HG03095 (cell line): ENCODE measurements around the gene OR6C2.
A peak's percentile ranks its signal among the peaks of the same experiment; 100 is the strongest.
"Not testable (repeated sequence)": the region's sequence is repeated elsewhere in the genome, so short reads cannot be mapped to it uniquely, and the experiment has no call there.

Experiments
- ATAC-seq: cut with Tn5 transposase; IDR thresholded peaks from one replicate; pipeline ENCODE4 v1.9.1; 2021; ENCODE audit warnings: moderate library complexity; ENCODE audit not compliant: unreplicated experiment

Gene OR6C2

GRCh38 chr12:55443776-55444175 lies at the start of gene OR6C2:
OR6C2 (plus strand) TSS chr12:55444076; CDS start chr12:55452214, 8,138 bp downstream.
- no peak for ATAC-seq

GRCh38 chr12:55396326-55396725 lies 47.5 kb upstream of the OR6C2 start:
- ATAC-seq, result no peak

GRCh38 chr12:55400229-55400628 lies 43.6 kb upstream of the OR6C2 start, which contains the start of gene OR6C65:
OR6C65 (plus strand) TSS chr12:55400529; CDS start chr12:55400529, 0 bp downstream.
- ATAC-seq, result no peak

- no peak for ATAC-seq
Measured at GRCh38 chr12:55407866-55408265, 36.0 kb upstream of the OR6C2 start.

GRCh38 chr12:55409133-55409532 lies 34.7 kb upstream of the OR6C2 start:
- not testable (repeated sequence) for ATAC-seq

- not testable (repeated sequence) for ATAC-seq
Measured at GRCh38 chr12:55412138-55412537, 31.7 kb upstream of the OR6C2 start.

GRCh38 chr12:55413498-55414388 lies 30.1 kb upstream of the OR6C2 start:
- ATAC-seq, result not testable (repeated sequence)

GRCh38 chr12:55414396-55414823 lies 29.5 kb upstream of the OR6C2 start:
- ATAC-seq, result not testable (repeated sequence)

GRCh38 chr12:55414889-55415288 lies 29.0 kb upstream of the OR6C2 start:
- ATAC-seq, result not testable (repeated sequence)

GRCh38 chr12:55416961-55417360 lies 26.9 kb upstream of the OR6C2 start:
- ATAC-seq, result no peak

- no peak for ATAC-seq
Measured at GRCh38 chr12:55420307-55420962, 23.4 kb upstream of the OR6C2 start.

GRCh38 chr12:55425954-55426353 lies 17.9 kb upstream of the OR6C2 start, which contains the start of gene OR6C76:
OR6C76 (plus strand) TSS chr12:55426254; CDS start chr12:55426254, 0 bp downstream.
- ATAC-seq, result no peak

- ATAC-seq, result no peak
Measured at GRCh38 chr12:55428331-55429243, 15.3 kb upstream of the OR6C2 start.

GRCh38 chr12:55441233-55441632 lies 2.6 kb upstream of the OR6C2 start:
- ATAC-seq, result not testable (repeated sequence)

- ATAC-seq, result no peak
Measured at GRCh38 chr12:55445357-55445756, 1.5 kb downstream of the OR6C2 start.

GRCh38 chr12:55446326-55446725 lies 2.5 kb downstream of the OR6C2 start:
- no peak for ATAC-seq

- no peak for ATAC-seq
Measured at GRCh38 chr12:55448825-55449224, 4.9 kb downstream of the OR6C2 start.

- ATAC-seq, result not testable (repeated sequence)
Measured at GRCh38 chr12:55464926-55465325, 21.1 kb downstream of the OR6C2 start.

- ATAC-seq, result peak; percentile 54
Measured at GRCh38 chr12:55467836-55468235, 24.0 kb downstream of the OR6C2 start.

- ATAC-seq, result no peak
Measured at GRCh38 chr12:55469291-55469690, 25.4 kb downstream of the OR6C2 start.
